Right lobe of liver (tissue), 4 donors: ENCODE measurements around the gene MAP1B.

Experiments used
- POLR2A ChIP-seq: fragments of 450-650 bp; IDR thresholded peaks from one replicate; pipeline ENCODE4 v1.6.1; 2017; ENCODE audit warnings: antibody characterized with exemption, mild to moderate bottlenecking
- TF ChIP-seq, protein P1 (sequence below), 4 donors: fragments of 200-600 bp in 3 of 4; fragments of 450-650 bp in 1 of 4; IDR thresholded peaks; one replicate each; pipeline versions ENCODE4 v1.5.1 to v1.8.0; 2016 to 2022; ENCODE audit warnings: antibody characterized with exemption in 4 of 4, mild to moderate bottlenecking in 2 of 4
- donor health status: DM: no; HTN: no; CAD: no.
- donor health status: DM: no; HTN: no; CAD: no.
- donor health status: DM: no; HTN: yes; CAD: no.

DNA sequence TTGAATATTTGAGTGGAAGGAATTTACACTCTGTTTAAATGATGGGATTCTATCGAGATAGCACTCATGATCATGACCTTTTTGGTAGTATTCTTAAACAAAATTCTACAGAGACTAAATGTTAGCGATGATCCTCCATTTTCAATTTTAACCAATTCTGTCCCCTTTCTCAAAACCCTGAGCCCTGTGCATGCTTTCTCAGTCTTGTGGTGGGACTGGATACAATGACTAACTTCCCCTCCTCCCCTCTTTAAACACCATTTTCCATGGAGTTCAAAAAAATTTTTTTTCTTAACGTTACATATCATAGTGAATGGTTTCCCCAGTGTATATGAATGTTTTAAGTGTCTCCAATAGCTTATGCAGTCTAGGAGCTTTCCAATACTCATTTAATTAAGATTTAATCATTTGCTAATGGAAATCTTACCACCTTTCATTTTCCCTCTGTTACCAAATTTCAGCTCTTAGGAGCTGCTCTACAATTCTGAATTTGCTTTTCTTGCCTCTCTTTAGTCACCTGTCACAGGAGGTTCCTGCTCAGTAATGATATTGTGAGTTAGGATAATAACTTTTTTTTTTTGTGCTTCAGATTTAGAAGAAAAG is 101.2 kb downstream of the MAP1B start:
- TF ChIP-seq, protein P1, sequence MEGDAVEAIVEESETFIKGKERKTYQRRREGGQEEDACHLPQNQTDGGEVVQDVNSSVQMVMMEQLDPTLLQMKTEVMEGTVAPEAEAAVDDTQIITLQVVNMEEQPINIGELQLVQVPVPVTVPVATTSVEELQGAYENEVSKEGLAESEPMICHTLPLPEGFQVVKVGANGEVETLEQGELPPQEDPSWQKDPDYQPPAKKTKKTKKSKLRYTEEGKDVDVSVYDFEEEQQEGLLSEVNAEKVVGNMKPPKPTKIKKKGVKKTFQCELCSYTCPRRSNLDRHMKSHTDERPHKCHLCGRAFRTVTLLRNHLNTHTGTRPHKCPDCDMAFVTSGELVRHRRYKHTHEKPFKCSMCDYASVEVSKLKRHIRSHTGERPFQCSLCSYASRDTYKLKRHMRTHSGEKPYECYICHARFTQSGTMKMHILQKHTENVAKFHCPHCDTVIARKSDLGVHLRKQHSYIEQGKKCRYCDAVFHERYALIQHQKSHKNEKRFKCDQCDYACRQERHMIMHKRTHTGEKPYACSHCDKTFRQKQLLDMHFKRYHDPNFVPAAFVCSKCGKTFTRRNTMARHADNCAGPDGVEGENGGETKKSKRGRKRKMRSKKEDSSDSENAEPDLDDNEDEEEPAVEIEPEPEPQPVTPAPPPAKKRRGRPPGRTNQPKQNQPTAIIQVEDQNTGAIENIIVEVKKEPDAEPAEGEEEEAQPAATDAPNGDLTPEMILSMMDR (IDR thresholded peaks at IDR 0.05) = no peak
- TF ChIP-seq POLR2A = no peak
